GM21360 (cell line): ENCODE results near the gene SLC12A5.
A peak's percentile ranks its signal among the peaks of the same experiment; 100 is the strongest.

Experiments
- ATAC-seq: cut with Tn5 transposase; IDR thresholded peaks from one replicate; pipeline ENCODE4 v1.9.1; 2021; ENCODE audit warnings: mild to moderate bottlenecking, moderate library complexity; ENCODE audit not compliant: unreplicated experiment

SLC12A5 gene

DNA sequence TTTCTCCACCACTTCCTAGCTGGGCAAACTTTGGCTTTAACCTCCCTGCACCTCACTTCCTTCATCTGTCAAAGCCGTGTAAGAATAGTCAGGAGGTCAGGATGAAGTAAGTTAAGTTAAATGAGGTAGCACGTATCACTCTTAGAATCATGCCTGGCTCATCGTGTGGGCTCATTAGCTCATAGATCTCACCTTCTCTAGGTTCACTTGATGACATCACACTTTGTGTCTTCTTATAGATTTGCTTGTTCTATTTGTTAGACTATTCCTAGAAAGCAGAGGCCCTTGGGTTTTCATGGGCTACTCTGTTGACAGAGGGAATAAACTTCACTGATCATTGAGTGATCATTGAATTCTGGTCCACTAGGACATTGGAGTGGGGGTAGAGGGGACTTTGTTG is 72.9 kb downstream of the SLC12A5 start:
- ATAC-seq = no peak

DNA sequence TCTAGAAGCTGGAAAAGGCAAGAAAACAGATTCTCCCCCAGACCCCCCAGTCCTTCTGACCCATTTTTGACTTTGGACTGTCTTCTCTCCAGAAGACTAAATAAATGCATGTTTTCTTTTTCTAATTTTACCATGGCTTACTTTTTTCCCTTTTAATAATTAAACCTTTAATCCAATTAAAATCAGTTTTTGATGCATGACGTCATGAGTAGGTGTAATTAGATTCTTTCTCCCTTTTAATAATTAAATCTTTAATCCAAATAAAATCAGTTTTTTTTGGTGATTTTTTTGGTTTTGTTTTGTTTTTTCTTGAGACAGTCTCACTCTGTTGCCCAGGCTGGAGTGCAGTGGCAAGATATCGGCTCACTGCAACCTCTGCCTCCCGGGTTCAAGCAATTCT is 73.9 kb downstream of the SLC12A5 start:
- ATAC-seq = no peak

- no peak for ATAC-seq
Measured at GRCh38 chr20:46104262-46104661, 75.2 kb downstream of the SLC12A5 start.

GRCh38 chr20:46107061-46107460 is 78.0 kb downstream of the SLC12A5 start:
- no peak for ATAC-seq

DNA sequence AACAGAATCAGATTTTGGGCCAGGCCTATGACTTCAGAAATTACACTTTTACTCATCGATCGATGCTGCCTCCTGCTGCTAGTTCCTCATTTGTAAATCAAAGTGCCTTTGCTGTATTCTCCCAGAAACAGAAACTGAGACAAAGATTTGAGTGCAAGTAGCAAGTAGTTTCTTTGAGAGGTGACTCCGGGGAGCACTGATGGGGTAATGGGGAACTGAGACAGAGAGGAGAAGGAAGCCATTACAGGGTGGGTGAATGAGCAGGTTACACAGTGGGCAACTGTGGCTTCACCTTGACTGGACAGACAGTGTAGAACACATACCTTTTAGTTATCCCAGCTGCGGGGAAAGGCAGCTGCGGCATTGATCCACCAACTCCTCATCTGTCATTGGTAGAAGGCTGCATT is 79.4 kb downstream of the SLC12A5 start:
- ATAC-seq = peak; percentile 75

GRCh38 chr20:46108976-46109375 is 80.0 kb downstream of the SLC12A5 start:
- no peak for ATAC-seq
